Measurements from ENCODE around the gene GSK3B.

The GSK3B gene

DNA sequence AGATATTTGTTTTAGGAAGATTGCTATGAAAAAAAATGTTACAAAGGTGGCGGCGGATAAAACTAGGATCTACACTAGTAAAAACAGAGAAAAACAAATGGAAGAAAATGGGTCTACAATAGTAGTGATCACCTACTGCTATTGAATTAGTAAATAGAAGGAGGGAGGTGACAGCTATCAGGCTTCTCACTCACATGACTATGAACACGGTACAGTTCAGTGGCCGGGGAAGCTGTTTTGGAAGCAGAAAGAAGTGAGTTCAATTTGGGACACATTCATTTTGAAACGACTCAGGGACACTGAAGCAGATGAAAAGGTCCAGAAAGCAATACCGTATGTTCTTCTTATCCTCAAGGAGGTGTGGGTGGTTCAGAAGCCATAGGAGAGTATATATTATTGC lies 138.3 kb downstream of the GSK3B start:
- Histone ChIP-seq H3K27me3 (ENCODE audit: insufficient read depth, low read length, poor library complexity) (no peaks in the 10 kb centered on the region), H4K20me1 (ENCODE audit: insufficient read depth, low read length) (peaks cover 48% of the 10 kb centered on the region), H3K9ac (ENCODE audit: low read depth, low read length) (no peak overlapping the region), H2AFZ (ENCODE audit: low read depth, low read length) (no peak overlapping the region), H3K9me3 (ENCODE audit: insufficient read depth, low read length, severe bottlenecking) (no peaks in the 10 kb centered on the region), H3K79me2 (ENCODE audit: insufficient read depth, low read length) (peaks cover 99% of the 10 kb centered on the region), H3K4me3 (ENCODE audit: low read depth in 1 of 2, low read length in 2 of 2) (no peak overlapping the region), H3K27ac (ENCODE audit: low read length) (no peak overlapping the region), H3K4me2 (ENCODE audit: insufficient read depth, low read length) (no peak overlapping the region), H3K4me1 (ENCODE audit: insufficient read depth, low read length) (no peaks in the 10 kb centered on the region), H3K36me3 (ENCODE audit: insufficient read depth, low read length) (no peaks in the 10 kb centered on the region)
- DNase-seq, result no peak
- ATAC-seq (ENCODE audit: insufficient read depth, low read depth), result no peak
- TF ChIP-seq, protein P1, sequence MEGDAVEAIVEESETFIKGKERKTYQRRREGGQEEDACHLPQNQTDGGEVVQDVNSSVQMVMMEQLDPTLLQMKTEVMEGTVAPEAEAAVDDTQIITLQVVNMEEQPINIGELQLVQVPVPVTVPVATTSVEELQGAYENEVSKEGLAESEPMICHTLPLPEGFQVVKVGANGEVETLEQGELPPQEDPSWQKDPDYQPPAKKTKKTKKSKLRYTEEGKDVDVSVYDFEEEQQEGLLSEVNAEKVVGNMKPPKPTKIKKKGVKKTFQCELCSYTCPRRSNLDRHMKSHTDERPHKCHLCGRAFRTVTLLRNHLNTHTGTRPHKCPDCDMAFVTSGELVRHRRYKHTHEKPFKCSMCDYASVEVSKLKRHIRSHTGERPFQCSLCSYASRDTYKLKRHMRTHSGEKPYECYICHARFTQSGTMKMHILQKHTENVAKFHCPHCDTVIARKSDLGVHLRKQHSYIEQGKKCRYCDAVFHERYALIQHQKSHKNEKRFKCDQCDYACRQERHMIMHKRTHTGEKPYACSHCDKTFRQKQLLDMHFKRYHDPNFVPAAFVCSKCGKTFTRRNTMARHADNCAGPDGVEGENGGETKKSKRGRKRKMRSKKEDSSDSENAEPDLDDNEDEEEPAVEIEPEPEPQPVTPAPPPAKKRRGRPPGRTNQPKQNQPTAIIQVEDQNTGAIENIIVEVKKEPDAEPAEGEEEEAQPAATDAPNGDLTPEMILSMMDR (IDR thresholded peaks at IDR 0.05; ENCODE audit: borderline replicate concordance, extremely low read depth, low read length, poor library complexity, severe bottlenecking), result no peak
- no peak for TF ChIP-seq EZH2 (IDR thresholded peaks at IDR 0.05; ENCODE audit: borderline replicate concordance, low read depth, low read length, severe bottlenecking)

- H3K9me3 ChIP-seq (ENCODE audit: insufficient read depth, low read length, severe bottlenecking), result no peaks in the 10 kb centered on the region
- no peak overlapping the region for H2AFZ ChIP-seq (ENCODE audit: low read depth, low read length)
- TF ChIP-seq, protein P1 (IDR thresholded peaks at IDR 0.05; ENCODE audit: borderline replicate concordance, extremely low read depth, low read length, poor library complexity, severe bottlenecking), result no peak
- no peak for TF ChIP-seq EZH2 (IDR thresholded peaks at IDR 0.05; ENCODE audit: borderline replicate concordance, low read depth, low read length, severe bottlenecking)
- peaks cover 86% of the 10 kb centered on the region for H3K79me2 ChIP-seq (ENCODE audit: insufficient read depth, low read length)
- no peaks in the 10 kb centered on the region for H3K4me1 ChIP-seq (ENCODE audit: insufficient read depth, low read length)
- H3K9ac ChIP-seq (ENCODE audit: low read depth, low read length), result no peak overlapping the region
- ATAC-seq (ENCODE audit: insufficient read depth, low read depth) (no peak), DNase-seq (no peak)
- H4K20me1 ChIP-seq (ENCODE audit: insufficient read depth, low read length), result peaks cover 35% of the 10 kb centered on the region
- no peak overlapping the region for H3K27ac ChIP-seq (ENCODE audit: low read length)
- H3K36me3 ChIP-seq (ENCODE audit: insufficient read depth, low read length), result peaks cover 2% of the 10 kb centered on the region; the same call in 1 of the 2 replicates
- H3K27me3 ChIP-seq (ENCODE audit: insufficient read depth, low read length, poor library complexity), result no peaks in the 10 kb centered on the region
- no peak overlapping the region for H3K4me2 ChIP-seq (ENCODE audit: insufficient read depth, low read length)
- H3K4me3 ChIP-seq (ENCODE audit: low read depth in 1 of 2, low read length in 2 of 2), result no peak overlapping the region
Measured at GRCh38 chr3:119950666-119951325, 143.5 kb downstream of the GSK3B start.

- no peak; the same call in 2 of the 3 replicates for ATAC-seq (ENCODE audit: insufficient read depth, low read depth)
Measured at GRCh38 chr3:119945291-119945690, 149.0 kb downstream of the GSK3B start.

More at GRCh38 chr3:119945291-119945690, 149.0 kb downstream of the GSK3B start:
- Histone ChIP-seq H3K9ac (ENCODE audit: low read depth, low read length) (no peak overlapping the region), H3K79me2 (ENCODE audit: insufficient read depth, low read length) (peaks cover 73% of the 10 kb centered on the region), H4K20me1 (ENCODE audit: insufficient read depth, low read length) (peaks cover 33% of the 10 kb centered on the region), H3K4me2 (ENCODE audit: insufficient read depth, low read length) (no peak overlapping the region), H3K27ac (ENCODE audit: low read length) (no peak overlapping the region), H2AFZ (ENCODE audit: low read depth, low read length) (no peak overlapping the region), H3K9me3 (ENCODE audit: insufficient read depth, low read length, severe bottlenecking) (no peaks in the 10 kb centered on the region), H3K27me3 (ENCODE audit: insufficient read depth, low read length, poor library complexity) (no peaks in the 10 kb centered on the region), H3K36me3 (ENCODE audit: insufficient read depth, low read length) (peaks cover 9% of the 10 kb centered on the region; the same call in 1 of the 2 replicates), H3K4me1 (ENCODE audit: insufficient read depth, low read length) (0 out of 2 replicates have a peak, but pooled peaks cover 7% of the 10 kb centered on the region), H3K4me3 (ENCODE audit: low read depth in 1 of 2, low read length in 2 of 2) (no peak overlapping the region)
- no peak for DNase-seq
- TF ChIP-seq, protein P1 (IDR thresholded peaks at IDR 0.05; ENCODE audit: borderline replicate concordance, extremely low read depth, low read length, poor library complexity, severe bottlenecking), result no peak
- no peak for TF ChIP-seq EZH2 (IDR thresholded peaks at IDR 0.05; ENCODE audit: borderline replicate concordance, low read depth, low read length, severe bottlenecking)

Measured in DND-41 (cell line).